ELF-1 (cell line): ENCODE data around the gene PARP15.

Source experiments
- DNase-seq: peaks from one replicate; pipeline ENCODE4 v3.0.0-alpha.2; 2016; ENCODE audit warnings: low read depth, low spot score

The PARP15 gene

DNA sequence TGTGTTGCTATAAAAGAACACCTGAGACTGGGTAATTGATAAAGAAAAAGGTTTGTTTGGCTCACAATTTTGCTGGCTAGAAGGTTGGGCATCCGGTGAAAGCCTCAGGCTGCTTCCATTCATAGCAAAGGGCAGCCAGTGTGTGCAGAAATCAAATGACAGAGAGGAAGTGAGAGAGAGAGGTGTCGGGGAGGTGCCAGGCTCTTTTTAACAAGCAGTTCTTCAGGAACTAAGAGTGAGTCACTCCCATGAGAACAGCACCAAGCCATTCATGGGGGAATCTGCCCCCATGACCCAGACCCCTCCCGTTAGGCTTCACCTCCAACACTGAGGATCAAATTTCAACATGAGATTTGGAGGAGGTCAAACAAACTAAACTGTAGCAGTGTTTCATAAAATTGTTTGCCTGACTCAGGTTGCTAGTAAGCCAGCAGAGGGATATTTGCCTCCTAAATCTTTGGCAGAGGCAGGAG lies 4.5 kb upstream of the PARP15 start:
- DNase-seq, result peak; percentile 71

DNA sequence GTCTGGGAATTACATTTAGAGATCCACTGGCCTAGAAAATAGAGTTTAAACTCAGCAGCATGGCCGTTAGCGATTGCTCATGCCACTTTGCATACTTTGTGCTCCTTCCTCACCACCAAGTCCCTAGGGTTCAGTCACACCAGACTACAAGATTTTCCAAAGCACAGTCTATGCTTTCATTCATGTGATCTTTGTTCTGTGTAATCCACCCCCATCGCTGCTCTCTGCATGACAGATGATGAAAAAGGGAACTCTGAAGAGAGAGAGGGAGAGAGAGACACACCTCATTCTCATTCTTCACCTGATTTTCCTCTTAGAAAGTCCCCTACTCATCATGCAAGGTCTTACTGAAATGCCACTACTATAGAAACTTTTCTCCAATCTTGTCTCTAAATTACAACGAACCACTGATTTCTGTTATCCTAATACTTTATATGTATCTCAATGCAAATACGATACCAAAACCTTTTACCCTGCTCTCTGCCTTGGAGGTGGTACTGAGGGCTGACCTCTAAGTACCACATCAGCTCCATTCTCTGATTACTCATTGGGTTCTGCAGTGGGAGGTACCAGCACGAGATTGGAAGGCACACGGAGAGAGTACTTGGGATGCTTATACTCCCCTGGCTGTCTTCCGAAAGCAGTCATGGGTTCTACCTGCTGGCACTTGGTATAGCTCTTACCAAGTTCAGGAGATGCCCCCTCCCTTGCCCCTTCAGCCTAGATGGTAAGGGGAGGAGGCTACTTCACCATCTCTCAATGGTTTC lies 1.1 kb upstream of the PARP15 start:
- DNase-seq, result no peak

DNA sequence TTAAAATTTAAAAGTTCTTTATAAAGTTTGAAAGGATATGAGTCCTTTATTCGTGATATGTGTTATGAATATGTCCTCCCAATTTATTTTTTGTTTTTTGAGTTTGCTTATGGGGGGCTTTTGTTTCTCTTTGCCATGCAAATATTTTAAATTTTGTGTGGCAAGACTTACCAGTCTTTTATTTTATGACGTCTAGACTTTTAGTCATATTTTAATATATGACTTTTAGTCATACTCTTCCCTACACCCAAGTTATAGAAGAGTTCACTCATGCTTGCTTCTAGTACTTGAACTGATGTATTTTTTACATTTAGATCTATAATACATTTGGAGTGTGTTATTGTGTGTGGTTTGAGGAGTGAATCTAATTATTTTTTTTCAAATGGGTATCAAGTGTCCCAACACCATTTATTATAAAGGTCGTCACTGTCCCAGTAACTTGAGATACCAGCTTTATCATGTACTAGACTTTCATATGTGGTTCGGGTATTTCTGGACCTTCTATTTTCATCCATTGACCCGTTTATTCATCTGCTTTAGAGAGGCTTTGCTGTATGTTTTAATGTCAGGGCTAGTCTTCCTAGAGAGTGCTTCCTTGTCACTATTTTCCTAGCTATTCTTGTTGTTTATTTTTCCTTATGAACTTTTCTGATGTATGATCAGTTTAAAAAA lies 755 bp downstream of the PARP15 start:
- DNase-seq, result no peak

DNA sequence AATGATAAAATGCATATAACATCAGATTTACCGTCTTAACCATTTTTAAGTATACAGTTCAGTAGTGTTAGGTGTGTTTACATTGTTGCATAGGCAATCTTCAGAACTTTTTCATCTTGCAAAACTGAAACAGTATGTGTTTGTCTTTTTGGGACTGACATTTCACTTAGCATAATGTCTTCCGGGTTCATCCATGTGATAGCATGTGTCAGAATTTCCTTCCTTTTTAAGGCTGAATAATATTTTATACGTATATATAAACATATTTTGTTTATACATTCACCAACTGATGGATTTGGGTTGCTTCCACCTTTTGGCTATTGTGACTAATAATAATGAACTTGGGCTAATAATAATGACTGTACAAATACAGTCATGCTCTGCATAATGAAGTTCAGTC lies 3.0 kb downstream of the PARP15 start:
- no peak for DNase-seq

GRCh38 chr3:122581622-122582021 lies 4.2 kb downstream of the PARP15 start:
- DNase-seq, result no peak

GRCh38 chr3:122582390-122582789 lies 4.9 kb downstream of the PARP15 start:
- no peak for DNase-seq

DNA sequence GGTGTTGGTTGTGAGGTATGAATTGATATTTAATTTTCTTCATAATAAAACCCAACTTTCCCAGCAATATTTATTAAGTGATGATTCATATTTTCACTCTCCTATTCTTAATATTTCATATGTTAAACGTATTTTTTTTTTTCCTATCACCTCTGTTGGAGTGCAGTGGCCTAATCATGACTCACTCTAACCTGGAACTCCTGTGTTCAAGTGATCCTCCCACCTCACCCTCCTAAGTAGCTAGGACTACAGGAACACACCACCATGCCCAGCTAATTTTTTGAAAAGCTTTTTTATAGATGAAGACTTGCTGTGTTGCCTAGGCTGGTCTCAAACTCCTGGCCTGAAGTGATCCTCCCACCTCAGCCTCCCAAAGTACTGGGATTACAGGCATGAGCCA lies 8.6 kb downstream of the PARP15 start:
- DNase-seq, result no peak

GRCh38 chr3:122586773-122587485 lies 9.5 kb downstream of the PARP15 start:
- no peak for DNase-seq

DNA sequence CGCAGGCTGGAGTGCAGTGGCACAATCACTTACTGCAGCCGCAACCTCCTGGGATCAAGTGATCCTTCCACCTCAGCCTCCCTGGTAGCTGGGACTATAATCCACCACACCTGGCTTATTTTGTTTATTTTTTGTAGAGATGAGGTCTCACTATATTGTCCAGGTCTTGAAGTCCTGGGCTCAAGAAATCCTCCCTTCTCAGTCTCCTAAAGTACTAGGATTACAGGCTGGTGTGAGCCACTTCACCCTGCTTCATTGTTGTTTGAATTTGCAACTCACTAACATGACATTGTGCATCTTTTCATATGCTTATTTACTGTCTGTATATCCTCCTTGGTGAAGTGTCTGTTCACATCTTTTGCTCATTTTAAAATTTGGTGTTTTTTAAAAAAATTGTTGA lies 10.1 kb downstream of the PARP15 start:
- no peak for DNase-seq

- DNase-seq, result no peak
Observed at GRCh38 chr3:122589297-122589696, 11.8 kb downstream of the PARP15 start.

- DNase-seq, result no peak
Observed at GRCh38 chr3:122590610-122591009, 13.2 kb downstream of the PARP15 start.

GRCh38 chr3:122594025-122594424 lies 16.6 kb downstream of the PARP15 start:
- DNase-seq, result no peak

GRCh38 chr3:122598151-122598550 lies 20.7 kb downstream of the PARP15 start:
- no peak for DNase-seq

DNA sequence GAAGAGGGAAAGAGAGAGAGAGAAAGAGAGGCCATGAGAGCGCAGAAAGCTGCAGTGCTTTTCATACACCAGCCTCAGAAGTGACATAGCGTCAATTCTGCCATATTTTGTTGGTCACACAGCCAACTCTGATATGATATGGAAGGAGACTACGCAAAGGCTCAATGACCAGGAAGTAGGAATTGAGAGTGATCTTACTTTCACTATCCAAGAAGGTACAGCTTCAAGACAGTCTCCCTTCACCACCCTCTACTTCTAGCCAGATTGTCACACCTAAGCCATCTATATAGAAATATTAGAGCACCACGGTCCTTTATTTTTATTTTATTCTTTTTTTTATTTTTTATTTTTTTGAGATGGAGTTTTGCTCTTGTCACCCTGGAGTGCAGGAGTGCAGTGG lies 21.1 kb downstream of the PARP15 start:
- DNase-seq, result no peak

DNA sequence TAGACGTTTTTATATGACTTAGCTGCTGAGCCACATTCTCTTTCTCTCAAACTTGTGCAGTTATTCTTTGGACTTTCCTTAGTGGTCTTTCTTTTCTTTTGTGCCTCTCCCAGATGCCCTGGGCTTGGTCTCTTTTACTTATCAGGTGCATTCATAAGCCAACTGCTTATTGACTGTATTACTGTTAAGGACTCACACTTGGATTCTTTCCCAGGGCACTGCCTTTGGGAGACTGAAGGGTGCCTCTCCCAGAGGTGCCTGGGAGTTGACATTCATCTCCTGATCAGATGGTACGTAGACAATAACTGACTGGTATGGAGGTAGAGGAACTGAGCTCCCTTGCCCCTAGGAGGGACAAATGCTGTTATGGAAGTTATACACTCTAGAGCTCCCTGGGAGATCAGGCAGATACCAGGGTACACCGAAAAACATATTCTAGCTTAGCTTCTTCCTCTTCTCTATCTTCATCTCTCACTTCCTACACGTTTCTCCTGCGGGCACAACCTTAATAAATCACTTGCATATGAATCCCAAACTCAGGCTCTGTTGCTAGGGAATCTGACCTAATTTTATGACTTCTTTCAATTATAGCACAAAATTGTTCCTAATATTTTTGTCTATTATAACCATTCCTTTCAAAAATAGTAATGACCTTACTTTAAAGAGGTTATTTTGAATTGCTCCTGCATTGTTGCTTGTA lies 24.7 kb downstream of the PARP15 start:
- DNase-seq, result no peak

DNA sequence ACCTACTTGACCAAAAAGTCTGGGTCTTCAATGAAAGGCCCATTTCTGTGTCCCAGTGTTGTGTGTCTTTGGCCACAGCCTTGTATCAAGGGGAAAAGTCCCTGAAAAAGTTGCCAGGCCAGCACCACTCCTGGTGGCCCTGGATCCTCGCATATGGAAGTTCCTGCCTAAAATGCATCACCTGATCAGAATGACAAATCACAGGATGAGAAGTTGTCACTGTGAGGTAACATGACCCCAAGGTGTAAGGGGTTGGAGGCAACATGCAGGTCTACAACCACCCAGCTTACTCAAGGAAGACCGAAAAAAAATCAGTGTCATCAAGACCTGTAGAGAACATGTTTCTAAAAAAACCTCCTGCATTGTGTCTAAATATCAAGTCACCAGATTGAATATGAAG lies 25.6 kb downstream of the PARP15 start:
- DNase-seq, result no peak

GRCh38 chr3:122606330-122606729 lies 28.9 kb downstream of the PARP15 start:
- DNase-seq, result no peak

DNA sequence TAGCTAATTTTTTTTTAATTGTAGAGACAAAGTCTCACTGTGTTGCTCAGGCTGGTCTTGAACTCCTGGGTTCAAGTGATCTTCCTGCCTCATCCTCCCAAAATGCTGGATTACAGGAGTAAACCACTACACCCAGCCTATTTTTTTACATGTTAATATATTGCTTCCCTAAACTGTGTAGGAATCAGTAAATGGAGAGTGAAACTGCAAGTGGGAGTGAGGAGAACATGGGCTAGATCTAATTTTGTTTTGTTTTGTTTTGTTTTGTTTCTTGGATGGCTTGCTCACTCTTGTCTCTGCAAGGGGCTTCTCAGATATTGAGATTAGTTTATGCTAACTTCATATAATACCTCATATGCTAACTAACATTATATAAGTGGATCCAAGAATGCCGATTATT lies 31.5 kb downstream of the PARP15 start:
- DNase-seq, result no peak

GRCh38 chr3:122609798-122610559 lies 32.5 kb downstream of the PARP15 start:
- DNase-seq, result no peak

GRCh38 chr3:122612696-122613095 lies 35.2 kb downstream of the PARP15 start:
- DNase-seq, result no peak

DNA sequence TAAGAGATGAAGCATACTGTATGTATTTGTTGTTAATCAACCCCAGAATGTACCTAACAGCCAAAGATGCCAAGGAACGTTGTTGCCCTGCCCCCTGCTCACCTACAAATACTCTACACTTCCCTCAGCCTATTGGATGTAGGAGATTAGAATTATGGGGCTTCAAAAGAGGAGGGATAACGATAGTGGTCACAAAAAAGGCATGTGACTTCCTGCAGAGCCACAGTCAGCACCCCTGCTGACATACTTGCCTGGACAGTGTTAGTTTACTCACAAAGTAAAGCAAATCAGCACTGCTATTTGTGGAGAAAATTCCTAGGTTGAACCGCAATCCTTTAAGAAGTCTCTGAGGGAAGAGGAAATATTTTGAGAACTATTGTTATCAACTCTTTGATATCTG lies 37.9 kb downstream of the PARP15 start:
- no peak for DNase-seq
